Upper lobe of right lung (tissue), 1 donor: ENCODE data around the gene SLC5A8. TPM values are rescaled to one million over a fixed set of nuclear protein-coding genes. Genes with fewer than 3 reads are reported as not detected.

Source experiments
- ATAC-seq: fragments of 200-7000 bp; cut with Tn5 transposase; one replicate; pipeline ENCODE4 v1.9.1; 2020; ENCODE audit warnings: mild to moderate bottlenecking, moderate library complexity
- DNase-seq: peaks from one replicate; pipeline ENCODE4 v3.0.0-alpha.2; 2020
- H3K27ac ChIP-seq: fragments of 200-600 bp; one replicate; pipeline ENCODE4 v1.8.0; 2022
- H3K27me3 ChIP-seq: fragments of 200-600 bp; one replicate; pipeline ENCODE4 v1.8.0; 2022; ENCODE audit warnings: mild to moderate bottlenecking
- H3K36me3 ChIP-seq: fragments of 200-600 bp; one replicate; pipeline ENCODE4 v1.8.0; 2022
- H3K4me1 ChIP-seq: fragments of 200-600 bp; one replicate; pipeline ENCODE4 v1.8.0; 2022
- H3K4me3 ChIP-seq: fragments of 200-600 bp; one replicate; pipeline ENCODE4 v1.8.0; 2022; ENCODE audit warnings: mild to moderate bottlenecking
- H3K9me3 ChIP-seq: fragments of 200-600 bp; one replicate; pipeline ENCODE4 v1.8.0; 2022
- intact Hi-C: fragments of 100-400 bp; cut with DNase I; formaldehyde crosslinking; loops from one replicate; pipeline ENCODE4 v1.11.0; 2022
- long read RNA-seq: library from polyadenylated mRNA; unstranded; transcript quantifications from one replicate; pipeline ENCODE4 v2.0.0, GENCODE V29; 2021
- total RNA-seq: library from RNA; stranded (reverse); fragmentation: NEBNext Ultra II Directional; extraction: Animal tissue kit (Norgen Biotek cat#: 25700); gene quantifications from one replicate; pipeline ENCODE4 v1.2.1, GENCODE V29; 2021
- TF ChIP-seq, protein P1 (sequence below): fragments of 200-600 bp; IDR thresholded peaks from one replicate; pipeline ENCODE4 v1.8.0; 2022; ENCODE audit warnings: antibody characterized with exemption
- donor health status: DM: no; HTN: yes; CAD: no; lungs with severe emphysema.

The SLC5A8 gene, protein sequence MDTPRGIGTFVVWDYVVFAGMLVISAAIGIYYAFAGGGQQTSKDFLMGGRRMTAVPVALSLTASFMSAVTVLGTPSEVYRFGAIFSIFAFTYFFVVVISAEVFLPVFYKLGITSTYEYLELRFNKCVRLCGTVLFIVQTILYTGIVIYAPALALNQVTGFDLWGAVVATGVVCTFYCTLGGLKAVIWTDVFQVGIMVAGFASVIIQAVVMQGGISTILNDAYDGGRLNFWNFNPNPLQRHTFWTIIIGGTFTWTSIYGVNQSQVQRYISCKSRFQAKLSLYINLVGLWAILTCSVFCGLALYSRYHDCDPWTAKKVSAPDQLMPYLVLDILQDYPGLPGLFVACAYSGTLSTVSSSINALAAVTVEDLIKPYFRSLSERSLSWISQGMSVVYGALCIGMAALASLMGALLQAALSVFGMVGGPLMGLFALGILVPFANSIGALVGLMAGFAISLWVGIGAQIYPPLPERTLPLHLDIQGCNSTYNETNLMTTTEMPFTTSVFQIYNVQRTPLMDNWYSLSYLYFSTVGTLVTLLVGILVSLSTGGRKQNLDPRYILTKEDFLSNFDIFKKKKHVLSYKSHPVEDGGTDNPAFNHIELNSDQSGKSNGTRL
- total RNA-seq = 2.8 TPM
- long read RNA-seq, full-length matches to known transcripts = 1 of 6 reads
- long read RNA-seq, partial matches to known transcripts = 3 of 6 reads
- long read RNA-seq, other reads (novel, unspliced or antisense) = 2 of 6 reads

DNA sequence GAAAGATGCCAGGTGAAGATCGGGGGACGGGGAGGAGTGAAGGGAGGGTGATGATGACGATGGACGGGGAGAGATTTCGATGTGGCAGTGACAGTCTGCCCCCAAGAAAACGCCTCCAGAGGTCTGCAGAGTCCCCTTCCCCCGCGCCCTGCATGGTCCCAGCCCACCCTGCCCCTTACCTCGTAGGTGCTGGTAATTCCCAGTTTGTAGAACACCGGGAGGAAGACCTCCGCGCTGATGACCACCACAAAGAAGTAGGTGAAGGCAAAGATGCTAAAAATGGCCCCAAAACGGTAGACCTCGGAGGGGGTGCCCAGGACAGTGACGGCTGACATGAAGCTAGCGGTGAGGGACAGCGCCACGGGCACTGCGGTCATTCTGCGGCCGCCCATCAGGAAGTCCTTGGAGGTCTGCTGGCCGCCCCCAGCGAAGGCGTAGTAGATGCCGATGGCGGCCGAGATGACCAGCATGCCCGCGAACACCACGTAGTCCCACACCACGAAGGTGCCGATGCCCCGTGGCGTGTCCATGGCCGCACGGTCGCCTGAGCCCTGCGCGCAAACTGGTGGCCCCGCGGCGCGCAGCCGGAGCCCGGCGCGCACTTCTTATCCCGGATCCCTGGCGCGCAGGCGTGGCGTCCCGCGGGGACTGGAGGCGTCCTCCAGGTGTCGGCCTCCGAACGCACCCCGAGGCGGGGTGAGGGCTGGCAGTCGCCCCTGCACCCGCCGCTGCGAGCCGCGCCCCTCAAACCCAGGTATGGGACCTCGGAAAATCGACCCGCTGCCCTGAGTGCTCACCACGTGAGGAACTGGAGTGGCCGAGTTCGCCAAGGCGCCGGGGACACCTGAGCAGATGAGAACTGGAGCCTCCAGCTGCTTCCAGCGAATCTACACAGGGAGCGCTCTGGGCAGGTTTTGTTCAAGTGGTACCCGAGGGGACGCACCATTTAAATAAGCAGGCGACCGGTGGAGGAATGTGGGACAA lies at the start of gene SLC5A8:
Gene SLC5A8 (minus strand): TSS at position 920 of the 984 bp plus-strand sequence. CDS start 390 bp downstream, at position 530.
- Histone ChIP-seq H3K27me3 (peaks cover 21% of the 10 kb centered on the region), H3K4me1 (no peaks in the 10 kb centered on the region), H3K9me3 (no peaks in the 10 kb centered on the region), H3K27ac (no peak within 1 kb of the TSS), H3K36me3 (no peaks in the 10 kb centered on the region), H3K4me3 (peak within 1 kb of the TSS; percentile 30)
- intact Hi-C loops = no loop called here
- DNase-seq = peak; percentile 72
- ATAC-seq = peak; percentile 76
- TF ChIP-seq, protein P1, sequence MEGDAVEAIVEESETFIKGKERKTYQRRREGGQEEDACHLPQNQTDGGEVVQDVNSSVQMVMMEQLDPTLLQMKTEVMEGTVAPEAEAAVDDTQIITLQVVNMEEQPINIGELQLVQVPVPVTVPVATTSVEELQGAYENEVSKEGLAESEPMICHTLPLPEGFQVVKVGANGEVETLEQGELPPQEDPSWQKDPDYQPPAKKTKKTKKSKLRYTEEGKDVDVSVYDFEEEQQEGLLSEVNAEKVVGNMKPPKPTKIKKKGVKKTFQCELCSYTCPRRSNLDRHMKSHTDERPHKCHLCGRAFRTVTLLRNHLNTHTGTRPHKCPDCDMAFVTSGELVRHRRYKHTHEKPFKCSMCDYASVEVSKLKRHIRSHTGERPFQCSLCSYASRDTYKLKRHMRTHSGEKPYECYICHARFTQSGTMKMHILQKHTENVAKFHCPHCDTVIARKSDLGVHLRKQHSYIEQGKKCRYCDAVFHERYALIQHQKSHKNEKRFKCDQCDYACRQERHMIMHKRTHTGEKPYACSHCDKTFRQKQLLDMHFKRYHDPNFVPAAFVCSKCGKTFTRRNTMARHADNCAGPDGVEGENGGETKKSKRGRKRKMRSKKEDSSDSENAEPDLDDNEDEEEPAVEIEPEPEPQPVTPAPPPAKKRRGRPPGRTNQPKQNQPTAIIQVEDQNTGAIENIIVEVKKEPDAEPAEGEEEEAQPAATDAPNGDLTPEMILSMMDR = no peak

DNA sequence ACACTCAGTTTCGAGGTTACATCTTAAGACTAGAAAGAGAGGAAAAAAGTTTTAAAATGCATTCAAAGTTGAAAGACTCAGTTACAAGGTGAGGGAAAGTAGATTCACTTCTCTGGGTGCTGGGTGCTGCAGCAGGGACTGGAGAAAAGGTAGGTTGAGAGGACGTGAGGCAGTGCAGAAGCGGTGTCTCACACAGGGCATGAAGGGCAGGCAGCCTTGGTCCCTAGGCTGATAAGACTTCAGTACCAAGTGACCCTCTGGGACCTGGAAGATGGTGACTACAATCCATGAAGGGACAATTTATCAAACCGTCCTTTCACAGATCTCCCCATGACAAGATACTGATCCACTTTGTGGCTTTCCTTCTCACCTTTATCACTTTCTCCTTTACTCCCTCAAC lies 47.3 kb upstream of the SLC5A8 start:
- H3K4me1 ChIP-seq = no peaks in the 10 kb centered on the region
- TF ChIP-seq, protein P1 = no peak
- H3K27me3 ChIP-seq = no peaks in the 10 kb centered on the region
- H3K36me3 ChIP-seq = no peaks in the 10 kb centered on the region
- no peak overlapping the region for H3K4me3 ChIP-seq
- H3K9me3 ChIP-seq = no peaks in the 10 kb centered on the region
- DNase-seq (no peak), ATAC-seq (no peak)
- intact Hi-C loops = no loop called here
- no peak overlapping the region for H3K27ac ChIP-seq

DNA sequence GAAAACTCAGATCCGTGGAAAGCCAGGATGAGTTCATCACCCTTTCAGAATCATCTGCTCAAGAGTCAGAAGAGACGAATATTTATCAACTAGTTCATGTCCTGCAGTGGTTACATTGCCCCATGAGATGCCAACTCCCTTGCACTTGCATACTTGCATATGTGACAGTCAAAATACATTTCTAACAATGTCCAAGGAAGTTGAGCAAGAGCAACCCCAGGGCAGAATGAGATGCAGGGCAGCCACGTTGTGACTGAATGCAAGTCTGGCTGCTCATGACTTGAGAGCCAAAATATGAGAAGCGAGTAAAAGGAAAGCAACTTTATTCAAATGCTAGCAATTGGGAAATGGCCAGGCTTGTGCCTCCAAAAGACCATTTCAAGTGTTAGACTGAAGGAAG lies 46.2 kb upstream of the SLC5A8 start:
- no peaks in the 10 kb centered on the region for H3K9me3 ChIP-seq
- no peak for ATAC-seq
- TF ChIP-seq, protein P1 = no peak
- no peaks in the 10 kb centered on the region for H3K27me3 ChIP-seq
- H3K4me1 ChIP-seq = no peaks in the 10 kb centered on the region
- H3K27ac ChIP-seq = no peak overlapping the region
- H3K4me3 ChIP-seq = no peak overlapping the region
- no peak for DNase-seq
- intact Hi-C loops = no loop called here
- H3K36me3 ChIP-seq = no peaks in the 10 kb centered on the region

DNA sequence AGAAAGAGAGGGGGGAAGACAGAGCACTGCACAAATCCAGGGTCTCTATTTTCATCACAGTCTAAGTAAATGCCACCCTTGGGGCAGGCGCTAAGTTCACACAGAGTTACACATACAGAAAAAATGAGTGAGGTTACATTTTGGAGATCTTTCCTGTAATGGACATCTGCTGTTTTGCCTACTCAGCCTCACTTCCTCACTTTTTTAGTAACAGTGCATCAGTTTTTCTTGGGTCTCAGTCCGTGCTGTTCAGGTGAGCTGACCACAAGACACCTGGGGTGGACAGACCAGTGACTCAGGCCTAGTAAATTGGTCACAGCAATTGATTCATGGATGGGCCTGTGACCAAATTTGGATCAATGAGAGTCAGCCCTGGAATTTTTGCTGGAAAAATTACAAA lies 33.6 kb upstream of the SLC5A8 start:
- no peak for ATAC-seq
- DNase-seq = no peak
- no peaks in the 10 kb centered on the region for H3K9me3 ChIP-seq
- intact Hi-C loops = no loop called here
- H3K4me3 ChIP-seq = no peak overlapping the region
- H3K27me3 ChIP-seq = no peaks in the 10 kb centered on the region
- H3K4me1 ChIP-seq = no peaks in the 10 kb centered on the region
- H3K27ac ChIP-seq = no peak overlapping the region
- TF ChIP-seq, protein P1 = no peak
- H3K36me3 ChIP-seq = no peaks in the 10 kb centered on the region

DNA sequence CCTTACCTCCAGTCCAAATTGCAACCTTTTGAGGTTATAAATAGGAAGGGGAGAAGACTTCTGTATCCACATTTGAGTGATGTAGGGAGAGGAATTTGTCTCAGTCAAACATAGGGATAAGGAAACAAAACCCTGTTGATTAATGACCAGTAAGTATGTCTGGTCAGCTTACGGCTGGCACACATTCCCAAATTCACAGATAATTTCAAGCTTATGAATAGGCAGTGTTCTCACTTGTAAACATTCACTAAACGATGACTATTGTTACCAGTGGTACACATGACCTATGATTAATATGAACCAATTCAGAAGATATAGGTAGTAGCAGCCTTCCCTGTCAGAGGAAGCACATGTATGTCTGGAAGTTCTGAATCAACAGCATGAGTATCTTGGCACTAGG lies 33.0 kb upstream of the SLC5A8 start:
- TF ChIP-seq, protein P1 = no peak
- no peaks in the 10 kb centered on the region for H3K9me3 ChIP-seq
- DNase-seq (no peak), ATAC-seq (no peak)
- H3K4me3 ChIP-seq = no peak overlapping the region
- H3K4me1 ChIP-seq = no peaks in the 10 kb centered on the region
- H3K27ac ChIP-seq = no peak overlapping the region
- no peaks in the 10 kb centered on the region for H3K27me3 ChIP-seq
- intact Hi-C loops = no loop called here
- no peaks in the 10 kb centered on the region for H3K36me3 ChIP-seq
